Measurements from ENCODE around the gene TMIGD2. TPM values are rescaled to one million over a fixed set of nuclear protein-coding genes. Genes with fewer than 3 reads are reported as not detected.
"Not testable (repeated sequence)": the region's sequence is repeated elsewhere in the genome, so short reads cannot be mapped to it uniquely, and the experiment has no call there.

TMIGD2 gene, protein sequence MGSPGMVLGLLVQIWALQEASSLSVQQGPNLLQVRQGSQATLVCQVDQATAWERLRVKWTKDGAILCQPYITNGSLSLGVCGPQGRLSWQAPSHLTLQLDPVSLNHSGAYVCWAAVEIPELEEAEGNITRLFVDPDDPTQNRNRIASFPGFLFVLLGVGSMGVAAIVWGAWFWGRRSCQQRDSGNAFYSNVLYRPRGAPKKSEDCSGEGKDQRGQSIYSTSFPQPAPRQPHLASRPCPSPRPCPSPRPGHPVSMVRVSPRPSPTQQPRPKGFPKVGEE
- 1 to 10 TPM in 1 of 12 donors, under 1 TPM in 9, not detected in 2; 0.27 to 3.2 (median 0.60) TPM for polyA plus RNA-seq (ENCODE audit: insufficient read length in 12 of 12)
- long read RNA-seq, donor 1 = 0 reads
- long read RNA-seq, donor 2, partial matches to known transcripts = 0 of 1 reads
- long read RNA-seq, donor 2, other reads (novel, unspliced or antisense) = 0 of 1 reads
- long read RNA-seq, donor 3 = 0 reads
- long read RNA-seq, donor 4 = 0 reads
- long read RNA-seq, donor 5, partial matches to known transcripts = 0 of 1 reads
- long read RNA-seq, donor 5, other reads (novel, unspliced or antisense) = 0 of 1 reads
- long read RNA-seq, donor 6 = 0 reads
- long read RNA-seq, donor 7, partial matches to known transcripts = 0 of 1 reads
- long read RNA-seq, donor 7, other reads (novel, unspliced or antisense) = 0 of 1 reads
- long read RNA-seq, donor 8 = 0 reads
- long read RNA-seq, donor 9 = 0 reads
- long read RNA-seq, donor 10 = 0 reads
- long read RNA-seq, donor 11 = 0 reads

DNA sequence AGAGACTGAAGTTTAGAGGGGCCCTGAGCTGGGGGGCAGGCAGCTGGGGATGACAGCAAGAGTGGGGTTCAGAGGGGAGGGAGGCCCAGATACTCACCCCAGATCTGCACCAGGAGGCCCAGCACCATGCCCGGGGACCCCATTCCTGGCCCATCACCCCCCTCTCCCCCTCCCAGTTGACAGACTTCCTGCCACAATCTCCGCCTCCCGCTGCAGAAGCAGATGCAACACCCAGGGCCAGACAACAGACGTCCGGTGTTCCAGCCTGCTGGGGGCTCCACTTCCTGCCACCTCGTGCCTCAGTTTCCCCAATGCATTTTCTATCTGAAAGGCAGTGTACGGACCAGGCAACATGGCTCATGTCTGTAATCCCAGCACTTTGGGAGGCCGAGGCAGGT, at the start of gene TMIGD2:
TSS of gene TMIGD2 (minus strand) at position 147 of the 398 bp plus-strand sequence. CDS start at position 143, 4 bp downstream.
- no peak for DNase-seq

DNA sequence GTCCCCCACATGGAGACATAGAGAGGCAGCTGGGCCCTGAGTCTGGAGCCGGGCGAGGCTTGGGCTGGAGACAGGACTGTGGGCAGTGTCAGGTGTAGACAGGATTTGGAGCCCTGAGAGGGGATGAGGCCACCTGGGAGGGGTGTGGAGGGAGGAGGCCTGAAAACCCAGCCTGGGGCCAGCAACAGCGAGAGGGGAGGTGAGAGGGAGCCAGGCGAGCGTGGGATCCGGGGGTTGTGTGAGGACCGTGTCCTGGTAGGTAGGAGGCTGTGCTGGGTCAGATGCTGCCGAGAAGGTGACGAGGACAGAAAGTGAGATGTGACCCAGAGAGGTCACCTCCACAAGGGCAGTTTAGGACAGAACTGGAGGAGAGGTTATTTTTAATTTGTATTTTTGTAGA, 48.5 kb upstream of the TMIGD2 start:
- no peak for DNase-seq

- DNase-seq = no peak
Observed at GRCh38 chr19:4350111-4350510, 47.9 kb upstream of the TMIGD2 start.

- not testable (repeated sequence) for DNase-seq
Observed at GRCh38 chr19:4349225-4349624, 47.0 kb upstream of the TMIGD2 start.

DNA sequence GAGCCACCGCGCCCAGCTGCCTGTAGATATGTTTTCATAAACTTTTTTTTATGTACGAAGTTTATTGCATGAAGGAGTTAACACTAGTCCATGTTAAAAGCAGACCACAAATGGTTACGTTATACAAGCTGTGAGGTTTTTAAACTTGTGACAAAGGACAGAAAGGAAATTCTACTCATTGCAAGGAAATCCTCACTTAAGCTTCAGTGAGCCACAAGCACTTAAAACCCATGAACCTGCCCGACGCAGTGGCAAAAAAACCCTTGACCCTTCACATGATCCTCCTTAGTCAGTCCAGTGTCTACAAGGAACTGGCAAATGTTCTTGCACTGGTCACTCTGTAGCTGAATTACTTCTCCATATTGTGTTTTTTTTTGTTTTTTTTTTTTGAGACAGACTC, 45.3 kb upstream of the TMIGD2 start:
- DNase-seq = no peak

DNA sequence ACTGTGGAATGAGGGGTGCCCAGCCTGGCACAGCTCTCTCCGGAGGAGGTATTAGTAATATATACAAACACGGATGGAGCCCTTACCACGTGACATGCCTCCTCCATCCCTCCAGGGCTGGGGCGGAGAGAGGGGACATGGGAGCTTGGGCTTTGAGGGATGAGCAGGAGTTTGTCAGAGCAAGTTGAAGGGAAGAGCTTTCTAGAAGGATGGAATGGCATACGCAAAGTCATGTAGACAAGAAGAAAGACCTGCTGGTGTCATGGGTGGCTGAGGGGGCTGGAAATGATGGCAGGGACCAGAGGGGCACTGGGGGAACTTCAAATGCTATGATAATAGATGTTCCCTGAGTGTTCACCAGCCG, 43.8 kb upstream of the TMIGD2 start:
- no peak for DNase-seq

DNA sequence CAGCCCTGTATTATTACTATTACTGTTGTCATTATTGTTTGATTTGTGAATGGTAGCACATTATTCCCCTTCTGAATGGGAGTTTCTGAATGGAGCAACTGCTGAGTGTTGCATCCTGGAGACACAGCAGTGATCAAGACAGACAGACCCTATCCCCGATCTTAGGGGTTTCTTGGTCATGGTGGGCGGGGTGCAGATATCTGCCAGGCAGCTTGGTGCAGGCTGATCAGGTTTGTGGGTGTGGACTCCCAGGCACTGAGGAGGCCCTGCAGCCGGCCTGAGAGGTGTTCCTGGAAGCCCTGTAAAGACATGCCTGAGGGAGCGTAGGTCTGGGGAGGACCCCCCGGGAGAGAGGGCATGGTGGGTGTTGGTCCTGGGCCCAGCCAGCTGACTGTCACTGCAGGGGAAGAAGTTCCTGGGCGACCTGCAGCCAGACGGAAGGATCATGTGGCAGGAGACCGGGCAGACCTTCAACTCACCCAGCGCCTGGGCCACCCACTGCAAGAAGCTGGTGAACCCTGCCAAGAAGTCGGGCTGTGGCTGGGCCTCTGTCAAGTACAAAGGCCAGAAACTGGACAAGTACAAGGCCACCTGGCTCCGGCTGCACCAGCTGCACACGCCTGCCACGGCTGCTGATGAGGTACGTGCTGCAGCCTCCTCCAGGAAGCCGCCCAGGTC, 43.3 kb upstream of the TMIGD2 start:
- DNase-seq = no peak

DNA sequence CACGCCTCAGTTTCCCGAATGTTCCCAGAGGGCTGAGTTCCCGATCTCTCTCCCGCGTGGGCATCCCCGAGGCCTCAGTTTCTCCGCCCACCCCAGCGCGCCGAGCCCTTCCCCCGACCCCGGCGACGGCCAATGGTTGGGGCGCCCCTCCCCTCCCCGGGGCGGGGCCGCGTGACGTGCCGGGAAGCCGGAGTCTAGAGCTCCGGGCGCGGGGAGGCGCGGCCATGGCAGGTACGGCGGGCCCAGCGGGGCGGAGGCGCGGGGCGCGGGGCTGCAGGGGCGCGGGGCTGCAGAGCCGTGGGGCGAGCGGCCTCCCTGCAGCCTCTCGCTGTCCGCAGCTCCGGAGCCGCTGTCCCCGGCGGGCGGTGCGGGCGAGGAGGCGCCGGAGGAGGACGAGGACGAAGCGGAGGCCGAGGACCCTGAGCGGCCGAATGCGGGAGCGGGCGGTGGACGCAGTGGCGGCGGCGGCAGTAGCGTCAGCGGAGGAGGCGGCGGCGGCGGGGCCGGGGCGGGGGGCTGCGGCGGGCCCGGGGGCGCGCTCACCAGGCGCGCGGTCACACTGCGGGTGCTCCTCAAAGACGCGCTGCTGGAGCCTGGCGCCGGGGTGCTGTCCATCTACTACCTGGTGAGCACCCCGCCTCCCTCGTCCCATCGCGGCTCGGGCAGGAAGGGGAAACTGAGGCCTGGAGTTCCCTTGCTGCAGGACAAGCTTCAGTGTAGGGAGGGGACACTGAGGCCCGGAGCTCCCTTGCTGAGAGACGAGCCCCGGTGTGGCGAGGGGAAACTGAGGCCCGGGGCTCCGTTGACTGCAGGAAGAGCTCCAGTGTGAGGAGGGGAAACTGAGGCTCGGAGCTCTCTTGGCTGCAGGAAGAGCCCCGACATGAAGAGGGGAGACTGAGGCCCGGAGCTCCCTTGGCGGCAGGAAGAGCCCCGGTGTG, 41.5 kb upstream of the TMIGD2 start, which contains the start of gene MPND:
TSS of gene MPND (plus strand) at position 193 of the 938 bp plus-strand sequence. CDS start at position 225, 32 bp downstream.
- peak; percentile 93 for DNase-seq

DNA sequence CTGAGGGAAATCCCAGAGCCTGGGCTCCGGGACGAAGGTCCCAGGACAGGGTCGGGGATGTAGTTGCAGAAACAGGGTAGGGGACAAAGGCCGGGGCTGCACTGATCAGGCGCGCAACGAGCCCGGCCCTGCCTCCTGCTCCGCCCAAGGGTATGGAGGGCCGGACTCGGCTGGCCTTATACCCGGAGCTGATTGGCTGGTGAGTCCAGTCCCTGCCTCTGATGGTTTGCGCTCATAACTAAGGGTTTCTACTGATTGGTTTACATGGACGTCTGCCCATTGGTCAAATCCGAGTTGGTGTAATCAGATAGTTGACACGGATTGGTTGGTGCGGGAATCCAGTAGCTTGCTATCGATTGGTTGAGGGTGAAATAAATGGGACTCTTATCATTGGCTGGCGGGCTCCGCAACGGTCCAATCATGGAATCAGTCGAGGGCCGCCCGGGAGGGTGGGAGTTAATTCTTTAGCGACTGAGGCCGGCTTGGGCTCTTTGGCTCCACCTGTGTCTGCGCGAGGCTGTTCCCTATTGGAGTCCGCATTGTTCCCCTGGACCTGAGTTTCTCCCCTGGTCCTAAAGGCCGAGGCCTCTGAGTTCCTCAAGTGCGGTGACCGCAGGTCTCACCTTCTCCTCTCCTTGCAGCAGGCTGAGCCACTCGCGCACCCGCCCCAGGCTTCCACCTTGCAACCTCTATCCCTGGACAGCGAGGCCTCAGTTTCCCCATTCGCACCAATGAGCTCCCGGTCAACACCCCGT, 40.6 kb upstream of the TMIGD2 start:
- peak; percentile 99 for DNase-seq

- DNase-seq = no peak
Observed at GRCh38 chr19:4342314-4342614, 40.1 kb upstream of the TMIGD2 start.

DNA sequence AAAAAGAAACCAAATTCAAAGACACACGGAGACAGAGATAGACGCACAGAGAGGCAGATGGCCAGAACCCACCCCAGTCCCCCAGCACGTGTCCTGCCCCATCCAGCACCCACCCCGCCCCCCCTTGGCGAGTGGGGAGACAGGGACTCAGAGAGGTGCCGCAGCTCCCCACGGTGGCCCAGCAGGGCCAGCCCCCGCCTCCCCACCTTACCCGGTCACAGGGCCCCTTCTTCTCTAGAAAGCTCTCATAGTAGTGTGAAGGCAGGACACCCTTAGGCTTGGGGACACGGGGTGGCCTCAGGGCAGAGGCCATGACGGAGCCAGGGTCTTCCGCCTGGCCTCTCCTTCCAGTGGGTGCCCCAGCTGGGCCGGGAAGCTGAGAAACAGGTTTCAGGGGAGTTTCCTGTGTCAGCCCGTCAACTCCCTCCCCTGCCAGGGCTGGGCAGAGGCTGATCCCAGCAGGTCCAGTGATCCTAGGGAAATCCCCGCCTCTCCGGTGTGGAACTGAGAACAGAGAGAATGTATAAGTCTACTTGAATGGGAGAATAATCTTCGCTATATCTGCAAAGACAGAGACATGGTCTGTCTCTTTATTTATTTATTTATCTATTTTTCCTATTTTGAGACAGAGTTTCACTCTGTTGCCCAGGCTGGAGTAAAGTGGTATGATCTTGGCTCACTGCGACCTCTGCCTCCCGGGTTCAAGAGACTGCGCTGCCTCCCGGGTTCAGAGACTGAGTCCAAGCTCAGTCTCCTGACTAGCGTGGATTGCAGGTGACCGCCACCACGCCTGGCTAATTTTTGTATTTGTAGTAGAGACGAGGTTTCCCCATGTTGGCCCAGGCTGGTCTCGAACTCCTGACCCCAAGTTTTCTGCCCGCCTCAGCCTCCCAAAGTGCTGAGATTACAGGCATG, 36.5 kb upstream of the TMIGD2 start, which contains the start of gene STAP2:
TSS of gene STAP2 (minus strand) at position 387 of the 915 bp plus-strand sequence. CDS start at position 313, 74 bp downstream.
- no peak for DNase-seq

DNA sequence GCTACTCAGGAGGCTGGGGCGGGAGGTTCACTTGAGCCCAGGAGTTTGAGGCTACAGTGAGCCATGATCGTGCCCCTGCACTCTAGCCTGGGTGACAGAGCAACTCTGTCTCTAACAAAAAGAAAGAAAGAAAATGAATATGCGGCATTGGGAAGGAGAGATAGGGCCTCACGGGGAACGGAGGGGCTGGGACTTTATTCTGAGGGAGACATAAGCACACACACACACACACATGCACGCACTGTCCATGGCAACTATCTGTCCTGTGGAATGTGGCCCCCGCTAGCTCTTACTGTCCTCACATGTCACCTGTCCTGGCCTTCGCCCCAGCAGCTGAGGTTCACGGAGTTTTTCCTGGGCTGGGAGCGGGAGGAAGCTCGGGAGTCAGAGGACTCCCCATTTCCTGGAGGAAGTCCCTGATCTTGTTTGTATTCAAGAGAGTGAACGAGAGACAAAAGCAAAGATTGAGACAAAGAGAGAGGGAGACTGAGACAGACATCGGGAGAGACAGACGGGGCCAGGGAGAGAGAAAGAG, 35.8 kb upstream of the TMIGD2 start:
- DNase-seq = no peak

- DNase-seq = no peak
Observed at GRCh38 chr19:4334929-4335570, 32.9 kb upstream of the TMIGD2 start.

DNA sequence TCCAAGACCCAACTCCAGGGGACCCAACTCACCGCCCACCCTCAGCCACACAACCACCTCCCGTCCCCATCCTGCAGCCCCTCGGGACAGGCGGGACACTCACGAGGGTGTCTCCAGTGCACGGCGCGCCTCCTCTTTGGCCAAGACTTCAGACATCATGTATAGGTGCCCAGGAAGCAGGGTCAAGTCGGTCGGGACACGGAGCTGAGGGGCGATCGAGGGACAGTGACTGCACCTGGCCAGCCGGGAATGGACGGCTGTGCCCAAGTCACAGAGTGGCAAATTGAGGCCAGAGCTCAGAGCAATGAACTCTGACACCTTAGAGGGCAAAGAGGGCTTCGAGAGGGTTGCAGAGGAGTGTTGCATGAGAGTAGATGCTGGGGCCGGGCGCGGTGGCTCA, 27.7 kb upstream of the TMIGD2 start:
- no peak for DNase-seq

DNA sequence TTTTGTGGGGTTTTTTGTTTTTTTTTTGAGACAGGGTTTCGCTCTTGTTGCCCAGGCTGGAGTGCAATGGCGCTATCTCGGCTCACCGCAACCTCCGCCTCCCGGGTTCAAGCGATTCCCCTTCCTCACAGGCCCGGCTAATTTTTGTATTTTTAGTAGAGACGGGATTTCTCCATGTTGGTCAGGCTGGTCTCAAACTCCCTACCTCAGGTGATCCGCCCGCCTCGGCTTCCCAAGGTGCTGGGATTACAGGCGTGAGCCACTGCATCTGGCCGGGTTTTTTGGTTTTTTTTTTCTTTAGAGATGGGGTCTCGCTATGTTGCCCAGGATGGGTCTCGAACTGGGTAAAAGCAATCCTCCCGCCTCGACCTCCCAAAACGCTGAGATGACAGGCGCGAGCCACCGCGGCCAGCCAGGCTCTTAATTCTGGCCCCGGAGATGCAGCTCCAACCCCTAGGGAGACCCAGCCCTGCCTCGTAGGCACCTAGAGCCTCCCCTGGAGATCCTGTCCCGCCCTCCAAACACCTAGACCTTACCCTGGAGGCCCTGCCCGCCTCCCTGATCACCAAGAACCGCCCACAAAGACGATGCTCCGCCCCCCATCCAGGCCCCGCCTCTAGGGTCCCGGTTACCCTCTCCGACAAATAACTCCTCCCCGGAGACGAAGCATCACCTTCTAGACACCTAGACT, 26.9 kb upstream of the TMIGD2 start:
- not testable (repeated sequence) for DNase-seq

- peak; percentile 91 for DNase-seq
Observed at GRCh38 chr19:4328243-4328990, 26.2 kb upstream of the TMIGD2 start.

DNA sequence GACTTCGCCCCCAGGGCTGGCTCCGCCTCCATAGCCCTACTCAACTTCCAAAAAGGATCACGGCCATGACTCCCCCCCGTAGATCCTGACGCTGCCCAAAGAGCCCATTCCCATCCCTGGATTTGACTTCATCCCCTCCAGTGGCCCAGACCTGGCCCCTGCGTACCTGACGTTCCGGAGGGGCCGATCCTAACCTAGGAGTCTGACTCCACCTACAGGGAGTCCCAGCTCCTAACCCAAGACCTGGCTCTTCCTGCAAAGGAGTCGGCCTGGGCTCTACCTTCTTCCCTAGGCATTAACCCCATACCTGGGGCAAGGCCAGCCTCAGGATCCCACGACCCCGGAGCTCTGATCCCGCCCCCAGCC, 25.7 kb upstream of the TMIGD2 start:
- no peak for DNase-seq
